Colonic mucosa (tissue), 4 donors: ENCODE data around the gene H1-8. TPM values are rescaled to one million over a fixed set of nuclear protein-coding genes. Genes with fewer than 3 reads are reported as not detected.

Experiments used
- DNase-seq: peaks from one replicate; pipeline ENCODE4 v3.0.0-alpha.2; 2020
- H3K27ac ChIP-seq: fragments of 200-600 bp; one replicate; pipeline ENCODE4 v1.8.0; 2021
- H3K27me3 ChIP-seq: fragments of 200-600 bp; one replicate; pipeline ENCODE4 v1.8.0; 2021
- H3K36me3 ChIP-seq: fragments of 200-600 bp; one replicate; pipeline ENCODE4 v1.8.0; 2021
- H3K4me1 ChIP-seq: fragments of 200-600 bp; one replicate; pipeline ENCODE4 v1.8.0; 2021; ENCODE audit warnings: mild to moderate bottlenecking
- H3K4me3 ChIP-seq: fragments of 200-600 bp; one replicate; pipeline ENCODE4 v1.8.0; 2021
- H3K9ac ChIP-seq, 2 donors: one replicate each; pipeline ENCODE4 v1.7.0; 2013; ENCODE audit warnings: control low read depth in 2 of 2, low read depth in 2 of 2, low read length in 2 of 2
- H3K9me3 ChIP-seq: fragments of 200-600 bp; one replicate; pipeline ENCODE4 v1.8.0; 2021
- CTCF ChIP-seq: fragments of 200-600 bp; IDR thresholded peaks from one replicate; pipeline ENCODE4 v1.8.0; 2022; ENCODE audit warnings: antibody characterized with exemption, mild to moderate bottlenecking
- intact Hi-C: fragments of 100-400 bp; cut with DNase I; formaldehyde crosslinking; loops from one replicate; pipeline ENCODE4 v1.14.1; 2022
- total RNA-seq, 2 donors: library from RNA; stranded (reverse); fragmentation: NEBNext Ultra II Directional in 1 of 2; extraction: Animal tissue kit (Norgen Biotek cat#: 25700) in 1 of 2; gene quantifications; one replicate each; pipeline ENCODE4 v1.2.1, GENCODE V29; 2021
- donor health status: healthy.
- donor health status: DM: no; HTN: no; CAD: no.
- donor health status: DM: no; HTN: no; CAD: no.

H1-8 gene
- total RNA-seq, 2 donors from 2014 or later = not detected

GRCh38 chr3:129574206-129574605 lies 31.2 kb downstream of the H1-8 start:
- Histone ChIP-seq H3K27ac (no peak overlapping the region), H3K36me3 (no peaks in the 10 kb centered on the region), H3K4me1 (peaks cover 5% of the 10 kb centered on the region), H3K9ac (no peak overlapping the region), H3K9me3 (no peaks in the 10 kb centered on the region), H3K4me3 (no peak overlapping the region), H3K27me3 (no peaks in the 10 kb centered on the region)
- no peak for TF ChIP-seq CTCF
- intact Hi-C loops = no loop called here
- no peak for DNase-seq

GRCh38 chr3:129575233-129575996 lies 32.4 kb downstream of the H1-8 start:
- no peak for TF ChIP-seq CTCF
- Histone ChIP-seq H3K36me3 (no peaks in the 10 kb centered on the region), H3K9me3 (no peaks in the 10 kb centered on the region), H3K27me3 (no peaks in the 10 kb centered on the region), H3K4me3 (no peak overlapping the region), H3K4me1 (peaks cover 5% of the 10 kb centered on the region), H3K27ac (no peak overlapping the region), H3K9ac (no peak overlapping the region)
- intact Hi-C loops = no loop called here
- no peak for DNase-seq

GRCh38 chr3:129575997-129576384 lies 33.0 kb downstream of the H1-8 start:
- TF ChIP-seq CTCF = no peak
- H3K4me1 ChIP-seq = peaks cover 5% of the 10 kb centered on the region
- no peaks in the 10 kb centered on the region for H3K9me3 ChIP-seq
- intact Hi-C loops = no loop called here
- peak overlapping the region in 1 of 2 donors; percentile 14 for H3K9ac ChIP-seq
- no peak overlapping the region for H3K27ac ChIP-seq
- H3K4me3 ChIP-seq = no peak overlapping the region
- no peaks in the 10 kb centered on the region for H3K36me3 ChIP-seq
- no peak for DNase-seq
- H3K27me3 ChIP-seq = no peaks in the 10 kb centered on the region

GRCh38 chr3:129576514-129577352 lies 33.8 kb downstream of the H1-8 start:
- no peaks in the 10 kb centered on the region for H3K9me3 ChIP-seq
- peak overlapping the region; percentile 53 for H3K27ac ChIP-seq
- no peak overlapping the region for H3K4me3 ChIP-seq
- peaks cover 5% of the 10 kb centered on the region for H3K4me1 ChIP-seq
- DNase-seq = peak; percentile 65
- no peaks in the 10 kb centered on the region for H3K27me3 ChIP-seq
- H3K36me3 ChIP-seq = no peaks in the 10 kb centered on the region
- intact Hi-C loops = no loop called here
- TF ChIP-seq CTCF = no peak
- H3K9ac ChIP-seq = peak overlapping the region; percentile 14 to 27

- Histone ChIP-seq H3K27me3 (no peaks in the 10 kb centered on the region), H3K4me1 (peaks cover 5% of the 10 kb centered on the region), H3K9ac (no peak overlapping the region), H3K27ac (peak overlapping the region; percentile 53), H3K9me3 (no peaks in the 10 kb centered on the region), H3K4me3 (no peak overlapping the region), H3K36me3 (no peaks in the 10 kb centered on the region)
- intact Hi-C loops = no loop called here
- DNase-seq = peak; percentile 57
- TF ChIP-seq CTCF = no peak
Measured at GRCh38 chr3:129577366-129577765, 34.4 kb downstream of the H1-8 start.
